Left forelimb (tissue), 1 donor: ENCODE results near the gene CD8B2.
"Not testable (repeated sequence)": the region's sequence is repeated elsewhere in the genome, so short reads cannot be mapped to it uniquely, and the experiment has no call there.

Source experiments
- DNase-seq: peaks from one replicate; pipeline ENCODE4 v3.0.0-alpha.2; 2018; ENCODE audit warnings: low spot score

CD8B2 gene

DNA sequence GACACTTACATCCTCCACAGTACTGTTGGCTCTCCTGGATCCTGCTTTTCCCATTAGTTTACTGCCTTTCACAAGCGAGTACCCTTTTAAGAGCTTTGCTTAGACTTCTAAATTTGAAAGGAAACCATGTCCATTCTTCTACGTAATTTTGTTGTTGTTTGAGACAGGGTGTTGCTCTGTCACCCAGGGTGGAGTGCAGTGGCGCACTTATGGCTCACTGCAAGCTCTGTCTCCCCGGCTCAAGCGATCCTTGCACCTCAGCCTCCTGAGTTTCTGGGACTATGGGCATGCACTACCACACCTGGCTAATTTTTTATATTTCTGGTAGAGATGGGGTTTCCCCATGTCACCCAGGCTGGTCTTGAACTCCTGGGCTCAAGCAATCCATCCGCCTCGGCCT lies 24.8 kb downstream of the CD8B2 start:
- DNase-seq, result not testable (repeated sequence)

- not testable (repeated sequence) for DNase-seq
Measured at GRCh38 chr2:106513391-106513790, 26.2 kb downstream of the CD8B2 start.

DNA sequence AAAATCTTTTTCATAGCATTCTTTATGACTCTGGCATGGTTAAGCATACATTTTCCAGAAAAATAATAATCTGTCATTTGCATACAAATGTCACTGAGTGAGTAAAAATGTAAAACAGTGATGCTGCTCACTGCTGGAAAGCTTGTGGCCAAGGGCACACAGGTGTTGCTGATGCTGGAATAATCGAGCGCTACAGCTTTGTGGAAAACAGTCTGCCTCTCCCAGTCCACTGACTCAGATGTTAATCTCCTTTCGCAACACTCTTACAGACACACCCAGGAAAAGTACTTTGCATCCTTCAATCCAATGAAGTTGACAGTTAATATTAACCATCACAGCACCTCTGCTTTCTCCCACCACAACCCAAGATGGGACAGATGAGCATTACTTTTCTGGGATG lies 27.7 kb downstream of the CD8B2 start:
- DNase-seq, result not testable (repeated sequence)

GRCh38 chr2:106516436-106516835 lies 29.3 kb downstream of the CD8B2 start:
- no peak for DNase-seq

DNA sequence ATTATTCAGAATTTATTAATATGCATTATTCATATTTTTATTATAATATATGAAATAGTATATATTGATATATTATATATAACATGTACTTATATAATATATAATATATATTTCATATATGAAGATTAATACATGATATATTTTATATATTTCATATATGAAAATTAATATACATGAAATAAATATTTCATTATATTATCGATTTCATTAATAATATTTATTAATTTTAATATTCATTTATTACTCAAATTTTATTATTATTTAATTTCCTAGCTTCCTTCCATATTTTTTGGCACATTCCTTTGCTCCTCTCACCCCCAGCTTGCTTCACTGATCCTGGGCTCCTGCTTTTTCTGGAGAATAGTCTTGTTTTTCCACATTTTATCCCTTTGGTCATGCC lies 29.7 kb downstream of the CD8B2 start:
- DNase-seq, result no peak

DNA sequence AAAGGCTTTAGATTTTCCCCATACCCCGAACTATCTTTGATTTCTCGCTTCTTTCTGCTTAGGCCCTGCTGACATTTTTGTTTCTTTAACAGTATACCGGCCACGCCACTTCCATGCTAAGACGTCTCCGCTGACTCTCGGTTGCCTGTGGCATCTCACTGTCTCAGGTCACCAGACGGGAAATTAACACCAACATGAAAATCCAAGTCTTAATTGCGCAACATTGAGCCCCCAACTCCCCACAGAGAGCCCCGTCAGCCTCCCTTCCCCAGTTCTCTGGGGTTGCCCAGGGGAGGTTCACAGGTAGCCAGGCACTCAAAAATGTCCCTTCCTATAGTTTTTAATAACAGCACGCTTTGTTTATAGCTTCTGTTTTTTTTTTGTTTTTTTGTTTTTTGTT lies 30.2 kb downstream of the CD8B2 start:
- DNase-seq, result no peak

- no peak for DNase-seq
Measured at GRCh38 chr2:106519767-106520166, 32.6 kb downstream of the CD8B2 start.

GRCh38 chr2:106521016-106521415 lies 33.9 kb downstream of the CD8B2 start:
- no peak for DNase-seq

DNA sequence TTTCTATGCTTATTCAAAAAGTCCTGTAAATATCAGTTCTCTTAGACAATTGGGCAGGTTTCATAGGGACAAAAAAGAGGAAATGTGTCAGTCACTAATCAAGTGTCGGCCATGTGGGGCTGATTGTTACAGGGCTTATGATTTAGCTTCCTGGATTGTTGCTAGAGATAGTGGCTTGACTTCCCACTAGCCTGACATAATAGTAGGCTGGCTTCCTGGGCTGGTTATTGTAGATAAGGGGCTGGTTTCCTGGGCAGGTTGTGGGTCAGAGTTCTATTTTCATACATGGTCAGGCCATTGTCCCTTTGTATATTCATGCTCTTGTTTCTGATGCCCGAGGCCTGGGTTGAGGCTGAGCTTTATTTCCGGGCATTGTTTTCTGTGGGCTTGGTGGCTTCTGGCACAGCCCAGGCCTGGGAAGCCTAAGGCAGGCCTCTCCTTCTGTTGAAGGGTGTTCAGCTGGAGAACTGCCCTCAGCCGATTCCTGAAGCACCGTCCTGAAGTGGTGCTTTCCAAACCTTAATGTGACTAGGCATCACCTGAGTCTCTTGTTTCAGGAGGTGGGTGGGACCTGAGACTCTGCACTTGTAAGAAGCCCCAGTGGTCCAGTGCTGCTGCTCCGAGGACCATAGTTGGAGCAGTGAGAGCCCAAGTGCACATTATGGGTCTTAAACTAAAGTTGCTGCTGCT lies 37.0 kb downstream of the CD8B2 start:
- no peak for DNase-seq

DNA sequence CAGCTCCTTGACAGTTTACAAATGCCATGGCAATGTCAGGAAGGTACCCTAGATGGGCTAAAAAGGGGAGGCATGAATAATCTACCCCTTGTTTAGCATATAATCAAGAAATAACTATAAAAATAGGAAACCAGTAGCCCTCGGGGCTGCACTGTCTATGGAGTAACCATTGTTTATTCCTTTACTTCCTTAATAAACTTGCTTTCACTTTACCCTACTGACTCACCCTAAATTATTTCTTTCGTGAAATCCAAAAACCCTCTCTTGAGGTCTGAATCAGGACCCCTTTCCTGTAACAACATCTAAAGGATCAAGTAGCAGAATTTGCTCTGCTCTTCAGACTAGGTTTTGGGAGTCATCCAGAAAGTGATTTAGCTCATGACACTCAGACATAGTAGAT lies 43.7 kb downstream of the CD8B2 start:
- no peak for DNase-seq

GRCh38 chr2:106531676-106532214 lies 44.6 kb downstream of the CD8B2 start:
- DNase-seq, result no peak

DNA sequence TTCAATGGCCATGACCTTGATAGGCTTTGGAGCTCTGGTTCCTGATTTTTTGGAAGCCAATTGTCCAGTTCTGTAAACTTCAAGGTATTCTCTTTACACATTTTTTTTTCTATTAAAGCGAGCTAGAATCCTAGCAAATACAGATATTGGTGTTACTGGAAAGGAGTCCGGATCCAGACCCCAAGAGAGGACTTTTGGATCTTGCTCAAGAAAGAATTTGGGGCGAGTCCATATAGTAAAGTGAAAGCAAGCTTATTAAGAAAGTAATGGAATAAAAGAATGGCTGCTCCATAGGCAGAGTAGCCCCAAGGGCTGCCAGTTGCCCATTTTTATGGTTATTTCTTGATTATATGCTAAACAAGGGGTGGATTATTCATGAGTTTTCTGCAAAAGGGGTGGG lies 45.1 kb downstream of the CD8B2 start:
- DNase-seq, result no peak

DNA sequence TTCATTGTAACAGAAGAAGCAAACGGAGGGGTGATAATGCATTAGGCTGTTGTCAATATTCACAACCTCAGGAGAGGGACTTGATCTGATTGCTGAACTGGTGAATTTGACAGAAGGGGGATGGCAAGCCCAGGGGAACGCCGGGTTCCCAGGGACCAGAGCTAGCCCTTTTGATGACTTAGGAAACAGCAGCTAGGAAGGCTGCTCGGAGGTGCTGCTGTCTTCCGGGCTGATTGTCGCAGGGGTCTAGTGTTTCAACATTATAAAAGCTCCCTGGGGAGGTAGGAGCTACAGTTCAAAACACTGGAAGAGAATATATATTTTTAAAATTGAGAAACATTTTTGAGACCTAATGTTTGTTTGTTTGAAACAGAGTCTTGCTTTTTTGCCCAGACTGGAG lies 47.3 kb downstream of the CD8B2 start:
- no peak for DNase-seq

- no peak for DNase-seq
Measured at GRCh38 chr2:106536490-106536889, 49.3 kb downstream of the CD8B2 start.

DNA sequence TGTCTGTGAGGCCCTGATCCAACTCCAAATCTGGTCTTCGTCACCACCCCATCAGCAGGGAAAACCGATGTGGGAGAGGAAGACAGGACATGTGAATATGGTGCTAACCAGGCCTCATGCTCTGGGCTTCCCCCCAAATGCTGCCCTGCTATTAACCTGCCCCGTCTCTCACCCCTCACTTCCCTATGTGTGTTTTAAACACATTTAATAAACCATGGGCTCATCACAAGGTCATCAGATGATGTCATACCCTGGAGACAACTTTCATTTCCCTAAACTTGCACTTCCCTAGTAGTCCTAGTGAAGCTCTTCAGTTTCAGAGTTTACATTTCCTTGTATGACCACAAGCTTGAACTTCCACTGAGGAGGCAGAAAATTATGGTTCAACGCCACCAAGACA lies 49.9 kb downstream of the CD8B2 start:
- no peak for DNase-seq

DNA sequence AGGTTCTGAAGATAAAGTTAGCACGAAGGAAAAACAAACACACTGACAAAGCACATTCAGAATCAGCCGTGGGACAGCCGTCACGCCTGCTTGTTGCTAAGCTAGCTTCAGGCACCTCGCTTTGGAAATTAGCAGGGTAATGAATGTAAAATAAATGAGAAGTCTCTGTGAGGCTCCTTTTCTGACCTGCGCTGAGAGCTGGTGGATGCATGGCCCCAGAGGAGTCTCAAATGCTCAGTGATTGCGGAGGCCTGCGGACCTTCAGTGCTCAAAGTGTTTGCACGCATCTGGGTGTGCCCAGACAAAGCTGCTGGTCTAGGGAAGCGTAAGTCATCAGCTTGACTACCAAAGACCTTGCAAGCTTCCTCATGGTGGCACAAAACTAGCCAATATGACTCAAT lies 50.6 kb downstream of the CD8B2 start:
- peak; percentile 25 for DNase-seq

GRCh38 chr2:106540886-106541285 lies 53.7 kb downstream of the CD8B2 start:
- no peak for DNase-seq

DNA sequence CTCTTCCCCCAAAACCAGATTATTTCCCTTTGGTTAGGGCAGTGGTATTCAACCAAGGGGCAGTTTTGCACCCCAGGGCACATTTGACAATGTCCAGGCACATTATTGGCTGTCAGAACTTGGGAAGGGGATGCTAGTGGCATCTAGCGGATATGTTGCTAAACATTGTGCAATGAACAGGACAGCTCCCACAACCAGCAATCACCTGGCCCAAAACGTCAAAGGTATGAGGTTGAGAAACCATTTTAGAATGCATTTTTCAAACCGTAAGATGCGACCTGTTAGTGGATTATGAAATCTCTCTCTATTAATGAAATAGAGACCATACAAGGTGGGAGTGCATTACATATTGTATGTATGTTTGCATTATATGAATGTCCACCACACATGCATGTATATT lies 54.2 kb downstream of the CD8B2 start:
- no peak for DNase-seq

DNA sequence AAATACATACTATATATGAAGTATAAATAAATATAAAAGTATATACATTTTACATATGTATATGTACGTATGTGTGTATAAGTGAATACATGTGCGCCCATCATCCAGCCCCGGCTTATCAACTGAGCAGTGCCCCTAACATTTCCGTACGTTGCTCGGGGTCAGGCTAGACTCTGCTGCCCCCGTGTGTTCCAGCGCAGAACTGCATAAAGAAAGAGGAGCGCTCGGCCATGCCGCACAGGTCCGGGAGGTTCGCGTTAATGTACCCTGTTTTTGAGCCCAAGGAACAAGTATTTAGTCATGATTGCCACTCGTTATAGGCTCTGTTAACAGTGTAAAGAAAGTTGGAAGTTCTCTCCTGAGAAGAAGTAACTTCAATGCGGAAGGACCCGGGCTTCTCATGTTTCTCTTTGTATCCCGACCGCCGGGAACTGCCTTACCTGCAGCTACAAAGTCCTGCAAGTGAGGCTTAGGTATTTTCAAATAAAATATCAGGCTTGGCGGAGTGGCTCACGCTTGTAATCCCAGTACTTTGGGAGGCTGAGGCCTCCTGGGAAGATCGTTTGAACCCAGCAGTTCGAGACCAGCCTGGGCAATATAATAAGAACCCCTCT lies 55.7 kb downstream of the CD8B2 start:
- peak; percentile 77 for DNase-seq

GRCh38 chr2:106545007-106545406 lies 57.8 kb downstream of the CD8B2 start:
- no peak for DNase-seq

DNA sequence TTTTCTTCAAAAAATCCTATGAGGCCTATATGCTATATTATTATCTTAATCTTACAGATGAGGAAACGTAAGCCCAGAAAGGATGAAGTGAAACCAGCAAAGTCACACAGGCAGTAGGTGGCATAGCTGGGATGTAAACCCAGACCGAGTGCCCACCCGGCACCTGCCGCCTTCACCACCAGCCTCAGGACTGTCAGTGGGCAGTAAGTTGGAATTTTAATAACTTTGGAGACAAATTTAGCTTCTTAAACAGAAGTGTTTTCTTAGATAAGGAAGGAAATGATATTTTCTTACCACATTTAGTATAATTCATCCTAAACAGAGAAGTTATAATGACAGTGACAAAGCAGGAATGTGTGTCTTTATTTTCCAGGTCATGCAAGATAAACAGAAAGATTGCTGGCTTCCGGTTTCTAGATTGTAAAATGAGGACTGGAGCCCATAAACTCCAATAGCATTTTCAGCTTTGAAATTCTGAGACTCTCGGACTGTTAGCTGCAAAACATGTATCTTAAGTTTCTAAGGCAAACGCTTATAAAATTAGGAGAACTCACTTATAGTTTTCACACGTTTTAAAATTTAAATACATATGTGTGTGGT lies 59.3 kb downstream of the CD8B2 start:
- peak; percentile 9 for DNase-seq

- peak; percentile 53 for DNase-seq
Measured at GRCh38 chr2:106547164-106547903, 60.2 kb downstream of the CD8B2 start.
